GM12801 (cell line): Measurements from ENCODE around the gene PTGDR.

Source experiments
- TF ChIP-seq, protein P1 (sequence below): IDR thresholded peaks from one replicate; pipeline ENCODE4 v1.5.1; 2011; ENCODE audit warnings: control low read depth; ENCODE audit not compliant: insufficient read length; ENCODE audit errors: extremely low read depth

The PTGDR gene

DNA sequence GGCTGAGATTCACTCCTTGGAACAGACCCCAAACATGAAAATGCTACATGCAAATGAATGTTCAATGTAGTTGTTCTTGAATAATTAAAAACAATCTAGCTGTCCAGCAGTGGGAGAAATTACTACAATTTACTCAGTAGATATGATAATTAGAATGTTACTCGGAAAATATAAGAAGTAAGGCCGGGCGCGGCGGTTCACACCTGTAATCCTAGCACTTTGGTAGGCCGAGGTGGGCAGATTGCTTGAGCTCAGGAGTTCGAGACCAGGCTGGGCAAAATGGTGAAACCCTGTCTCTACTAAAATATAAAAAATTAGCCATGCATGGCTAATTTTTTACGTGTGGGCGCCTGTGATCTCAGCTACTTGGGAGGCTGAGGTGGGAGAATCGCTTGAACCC, 31.3 kb downstream of the PTGDR start:
- TF ChIP-seq, protein P1, sequence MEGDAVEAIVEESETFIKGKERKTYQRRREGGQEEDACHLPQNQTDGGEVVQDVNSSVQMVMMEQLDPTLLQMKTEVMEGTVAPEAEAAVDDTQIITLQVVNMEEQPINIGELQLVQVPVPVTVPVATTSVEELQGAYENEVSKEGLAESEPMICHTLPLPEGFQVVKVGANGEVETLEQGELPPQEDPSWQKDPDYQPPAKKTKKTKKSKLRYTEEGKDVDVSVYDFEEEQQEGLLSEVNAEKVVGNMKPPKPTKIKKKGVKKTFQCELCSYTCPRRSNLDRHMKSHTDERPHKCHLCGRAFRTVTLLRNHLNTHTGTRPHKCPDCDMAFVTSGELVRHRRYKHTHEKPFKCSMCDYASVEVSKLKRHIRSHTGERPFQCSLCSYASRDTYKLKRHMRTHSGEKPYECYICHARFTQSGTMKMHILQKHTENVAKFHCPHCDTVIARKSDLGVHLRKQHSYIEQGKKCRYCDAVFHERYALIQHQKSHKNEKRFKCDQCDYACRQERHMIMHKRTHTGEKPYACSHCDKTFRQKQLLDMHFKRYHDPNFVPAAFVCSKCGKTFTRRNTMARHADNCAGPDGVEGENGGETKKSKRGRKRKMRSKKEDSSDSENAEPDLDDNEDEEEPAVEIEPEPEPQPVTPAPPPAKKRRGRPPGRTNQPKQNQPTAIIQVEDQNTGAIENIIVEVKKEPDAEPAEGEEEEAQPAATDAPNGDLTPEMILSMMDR, result no peak

DNA sequence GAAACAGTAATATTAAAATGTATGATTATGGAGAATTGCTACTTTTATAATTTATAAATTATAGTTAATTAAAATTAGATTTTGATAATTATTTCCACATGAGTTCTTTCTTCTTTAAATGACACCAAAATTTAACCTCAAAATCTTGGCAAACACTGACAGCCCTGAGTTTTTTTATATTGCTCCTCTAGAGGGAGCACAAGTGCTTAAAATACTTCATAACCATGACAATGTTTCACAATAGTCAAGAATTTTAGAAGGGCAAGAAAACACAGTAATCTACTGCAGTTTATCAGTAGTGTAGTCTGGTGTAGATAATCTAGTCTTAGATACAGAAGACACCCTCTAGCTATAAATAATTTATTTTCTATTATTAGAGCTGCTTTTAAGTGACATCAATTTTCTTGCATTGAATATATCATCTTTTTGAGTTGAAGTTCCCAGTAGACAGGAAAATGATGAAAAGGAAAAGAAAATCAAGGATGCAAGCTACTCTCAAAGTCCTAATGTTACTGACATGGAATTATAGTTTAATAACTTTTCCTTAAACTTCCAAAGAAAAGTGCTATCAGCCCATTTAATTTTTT, 32.3 kb downstream of the PTGDR start:
- TF ChIP-seq, protein P1, result no peak

DNA sequence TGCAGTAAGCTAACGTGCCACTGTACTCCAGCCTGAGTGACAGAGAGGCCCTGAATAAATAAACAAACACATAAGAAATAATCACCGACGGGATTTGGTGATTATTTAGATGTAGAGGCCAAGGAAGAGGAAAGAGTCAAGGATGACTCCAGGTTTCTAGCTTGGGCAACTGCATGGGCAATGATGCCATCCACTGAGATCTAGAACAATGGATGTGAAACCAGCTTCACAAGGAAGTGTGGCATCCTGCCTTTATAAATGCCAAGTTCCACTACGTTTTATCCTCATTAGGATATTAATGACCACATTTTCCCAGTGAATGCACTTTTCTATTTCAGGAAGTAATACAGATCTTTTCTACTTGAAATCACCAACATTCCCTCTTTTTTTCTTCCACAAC, 35.7 kb downstream of the PTGDR start:
- TF ChIP-seq, protein P1, result no peak

DNA sequence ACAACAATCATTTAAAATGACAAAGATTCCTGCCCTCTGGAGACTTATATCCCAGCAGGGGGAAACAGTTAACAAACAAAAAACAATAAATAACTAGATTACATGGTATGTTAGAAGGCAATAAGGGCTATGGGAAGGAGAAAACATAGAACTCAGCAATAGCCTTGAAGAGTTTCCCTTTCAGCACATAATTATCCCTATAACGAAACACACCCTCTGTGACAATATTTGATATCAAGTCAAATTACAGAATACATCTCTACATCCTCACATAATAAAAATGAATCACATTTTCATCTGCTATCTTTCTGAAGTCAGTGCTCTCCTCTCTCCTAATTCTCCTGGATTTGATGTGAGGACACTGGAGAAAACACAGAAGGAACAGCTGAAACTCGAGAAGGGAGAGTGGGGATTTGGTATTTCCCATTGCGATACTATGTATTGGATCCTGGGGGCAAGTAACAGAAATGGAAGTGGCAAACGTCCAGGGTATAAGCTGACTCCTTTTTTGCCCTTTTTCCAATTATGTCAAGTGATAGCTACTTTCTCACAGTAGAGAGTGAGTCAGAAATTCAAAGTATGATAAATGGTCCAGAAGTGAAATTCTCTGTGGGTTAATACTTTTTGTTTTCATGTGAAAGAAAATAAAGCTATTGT, 36.9 kb downstream of the PTGDR start:
- TF ChIP-seq, protein P1, result no peak

DNA sequence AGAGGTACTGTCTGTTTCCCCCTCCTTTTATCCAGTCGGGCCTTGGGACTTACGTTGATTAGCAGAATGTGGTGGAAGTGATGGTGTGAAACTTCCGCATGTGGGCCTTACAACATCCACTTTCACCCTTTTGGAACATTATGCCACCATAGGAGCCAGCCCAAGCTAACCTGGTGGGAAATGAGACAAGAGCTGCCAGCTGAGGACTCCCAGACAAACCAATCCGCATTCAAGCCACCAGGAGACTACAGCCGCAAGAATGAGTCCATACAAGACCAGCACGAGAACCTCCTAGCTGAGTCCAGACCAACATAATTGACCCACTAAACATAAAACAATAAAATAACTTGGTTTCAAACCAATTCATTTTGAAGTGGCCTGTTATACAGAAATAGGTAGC, 37.5 kb downstream of the PTGDR start:
- TF ChIP-seq, protein P1, result no peak

DNA sequence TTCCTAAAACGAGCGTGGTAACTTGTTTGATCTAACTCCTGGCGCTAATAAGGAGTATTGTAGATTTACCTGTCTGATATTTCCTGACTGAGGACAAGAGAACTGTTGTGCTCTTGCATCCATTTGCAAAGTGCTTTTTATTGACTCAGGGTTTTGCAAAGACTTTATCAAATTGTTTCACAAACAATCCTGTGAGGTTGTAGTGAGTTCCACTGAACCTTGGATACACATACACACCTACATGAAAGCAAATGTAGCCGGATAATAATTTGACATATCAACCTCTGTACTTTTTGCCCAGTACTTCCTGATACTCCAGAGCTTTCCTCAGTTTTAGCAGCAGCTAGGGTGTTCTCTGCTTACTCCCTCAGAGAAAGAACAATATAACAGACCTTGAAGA, 39.9 kb downstream of the PTGDR start:
- TF ChIP-seq, protein P1, result no peak

DNA sequence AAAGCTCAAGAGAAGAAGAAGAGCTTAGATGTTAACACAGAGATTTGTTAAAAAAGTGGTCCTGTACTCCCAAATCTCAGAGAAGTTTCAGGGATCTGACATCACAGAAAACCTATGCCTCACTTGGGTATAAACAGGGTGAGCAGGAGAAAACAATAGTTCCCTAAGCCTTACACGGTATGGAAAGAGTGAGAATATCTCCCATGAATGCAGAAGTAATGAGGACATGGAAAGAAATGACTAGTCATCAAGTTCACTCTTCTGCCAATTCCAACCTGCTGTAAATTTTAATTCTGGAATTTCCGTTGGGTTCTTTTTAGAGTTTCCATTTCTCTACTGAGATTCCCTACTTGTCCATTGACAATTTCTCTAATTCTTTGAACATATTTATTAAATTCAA, 40.4 kb downstream of the PTGDR start:
- TF ChIP-seq, protein P1, result no peak
